Measurements from ENCODE around the gene MAGI2.

- TF ChIP-seq CTCF (IDR thresholded peaks at IDR 0.05) (no peak), POLR2AphosphoS5 (IDR thresholded peaks at IDR 0.05) (no peak)
Observed at GRCh38 chr7:79376299-79377025, 77.0 kb downstream of the MAGI2 start.

All from breast epithelium (tissue), 3 donors.